GM19438 (cell line): Measurements from ENCODE around the gene NCAPD2.

Experiments used
- ATAC-seq: cut with Tn5 transposase; IDR thresholded peaks from one replicate; pipeline ENCODE4 v1.9.1; 2021; ENCODE audit warnings: low read depth; ENCODE audit not compliant: unreplicated experiment

The NCAPD2 gene

GRCh38 chr12:6560501-6561205 is 66.8 kb downstream of the NCAPD2 start:
- no peak for ATAC-seq

- ATAC-seq: no peak
These were observed 69.0 kb downstream of the NCAPD2 start for GRCh38 chr12:6562881-6563280.

GRCh38 chr12:6563448-6564050 is 69.6 kb downstream of the NCAPD2 start:
- no peak for ATAC-seq

- no peak for ATAC-seq
These were observed 73.3 kb downstream of the NCAPD2 start for GRCh38 chr12:6567112-6567670.

GRCh38 chr12:6569312-6569711 is 75.4 kb downstream of the NCAPD2 start:
- ATAC-seq: no peak

GRCh38 chr12:6569786-6570185 is 75.9 kb downstream of the NCAPD2 start:
- ATAC-seq: no peak

GRCh38 chr12:6570264-6570887 is 76.5 kb downstream of the NCAPD2 start:
- ATAC-seq: no peak

GRCh38 chr12:6573001-6573400 is 79.1 kb downstream of the NCAPD2 start:
- no peak for ATAC-seq

- no peak for ATAC-seq
These were observed 80.8 kb downstream of the NCAPD2 start for GRCh38 chr12:6574576-6575295.

GRCh38 chr12:6575648-6576047 is 81.7 kb downstream of the NCAPD2 start:
- no peak for ATAC-seq
